BLaER1 (cell line): ENCODE measurements around the gene VSTM4.

Experiments
- H3K27ac ChIP-seq: shearing (Covaris generic); formaldehyde crosslinking; 2 replicates; pipeline ENCODE4 v1.8.1; 2022
- H3K27me3 ChIP-seq: shearing (Covaris generic); formaldehyde crosslinking; 2 replicates; pipeline ENCODE4 v1.8.1; 2022
- H3K36me3 ChIP-seq: shearing (Covaris generic); formaldehyde crosslinking; 2 replicates; pipeline ENCODE4 v1.8.1; 2022
- H3K4me1 ChIP-seq: shearing (Covaris generic); formaldehyde crosslinking; 2 replicates; pipeline ENCODE4 v1.8.1; 2022
- H3K4me2 ChIP-seq: shearing (Covaris generic); formaldehyde crosslinking; 2 replicates; pipeline ENCODE4 v1.8.1; 2022
- H3K4me3 ChIP-seq: shearing (Covaris generic); formaldehyde crosslinking; 2 replicates; pipeline ENCODE4 v1.8.1; 2022
- H3K9ac ChIP-seq: shearing (Covaris generic); formaldehyde crosslinking; 2 replicates; pipeline ENCODE4 v1.8.1; 2022
- H3K9me3 ChIP-seq: shearing (Covaris generic); formaldehyde crosslinking; 2 replicates; pipeline ENCODE4 v1.8.1; 2022
- H4K20me1 ChIP-seq: shearing (Covaris generic); formaldehyde crosslinking; 2 replicates; pipeline ENCODE4 v1.8.1; 2022
- Cebpa-rat ChIP-seq: shearing (Covaris generic); IDR thresholded peaks from 2 replicates; pipeline ENCODE4 v1.8.1; 2022

VSTM4 gene

GRCh38 chr10:49157229-49157628 lies 41.9 kb upstream of the VSTM4 start:
- no peaks in the 10 kb centered on the region for H3K9me3 ChIP-seq
- no peaks in the 10 kb centered on the region for H3K36me3 ChIP-seq
- H3K27me3 ChIP-seq: no peaks in the 10 kb centered on the region
- H3K4me2 ChIP-seq: no peak overlapping the region
- no peaks in the 10 kb centered on the region for H4K20me1 ChIP-seq
- H3K27ac ChIP-seq: no peak overlapping the region
- no peak overlapping the region for H3K4me3 ChIP-seq
- H3K4me1 ChIP-seq: no peaks in the 10 kb centered on the region
- TF ChIP-seq Cebpa-rat: no peak
- no peak overlapping the region for H3K9ac ChIP-seq

GRCh38 chr10:49154641-49155040 lies 39.3 kb upstream of the VSTM4 start:
- Histone ChIP-seq H3K36me3 (no peaks in the 10 kb centered on the region), H3K27me3 (no peaks in the 10 kb centered on the region), H4K20me1 (no peaks in the 10 kb centered on the region), H3K27ac (no peak overlapping the region), H3K9me3 (no peaks in the 10 kb centered on the region), H3K4me3 (no peak overlapping the region), H3K9ac (no peak overlapping the region), H3K4me1 (no peaks in the 10 kb centered on the region), H3K4me2 (no peak overlapping the region)
- no peak for TF ChIP-seq Cebpa-rat

GRCh38 chr10:49153971-49154370 lies 38.6 kb upstream of the VSTM4 start:
- no peak overlapping the region for H3K9ac ChIP-seq
- H3K27me3 ChIP-seq: no peaks in the 10 kb centered on the region
- no peak overlapping the region for H3K4me3 ChIP-seq
- H3K4me1 ChIP-seq: no peaks in the 10 kb centered on the region
- no peak overlapping the region for H3K4me2 ChIP-seq
- H3K9me3 ChIP-seq: no peaks in the 10 kb centered on the region
- H4K20me1 ChIP-seq: no peaks in the 10 kb centered on the region
- H3K27ac ChIP-seq: no peak overlapping the region
- no peaks in the 10 kb centered on the region for H3K36me3 ChIP-seq
- TF ChIP-seq Cebpa-rat: no peak

- Histone ChIP-seq H3K4me3 (no peak overlapping the region), H3K9ac (no peak overlapping the region), H3K27ac (no peak overlapping the region), H3K4me2 (no peak overlapping the region), H4K20me1 (no peaks in the 10 kb centered on the region), H3K36me3 (no peaks in the 10 kb centered on the region), H3K27me3 (no peaks in the 10 kb centered on the region), H3K9me3 (peaks cover 3% of the 10 kb centered on the region), H3K4me1 (no peaks in the 10 kb centered on the region)
- no peak for TF ChIP-seq Cebpa-rat
These were observed 37.8 kb upstream of the VSTM4 start for GRCh38 chr10:49153115-49153514.

GRCh38 chr10:49152663-49153062 lies 37.3 kb upstream of the VSTM4 start:
- no peak overlapping the region for H3K4me3 ChIP-seq
- no peaks in the 10 kb centered on the region for H4K20me1 ChIP-seq

GRCh38 chr10:49152037-49152436 lies 36.7 kb upstream of the VSTM4 start:
- Histone ChIP-seq H3K27me3 (no peaks in the 10 kb centered on the region), H3K9ac (no peak overlapping the region)
- TF ChIP-seq Cebpa-rat: no peak

More at GRCh38 chr10:49152663-49153062, 37.3 kb upstream of the VSTM4 start:
- H3K4me1 ChIP-seq: no peaks in the 10 kb centered on the region
- peaks cover 8% of the 10 kb centered on the region for H3K9me3 ChIP-seq
- H3K4me2 ChIP-seq: no peak overlapping the region
- TF ChIP-seq Cebpa-rat: no peak
- no peak overlapping the region for H3K27ac ChIP-seq
- H3K27me3 ChIP-seq: no peaks in the 10 kb centered on the region
- H3K9ac ChIP-seq: no peak overlapping the region
- no peaks in the 10 kb centered on the region for H3K36me3 ChIP-seq

GRCh38 chr10:49151481-49151880 lies 36.2 kb upstream of the VSTM4 start:
- no peaks in the 10 kb centered on the region for H3K4me1 ChIP-seq
- no peak overlapping the region for H3K4me2 ChIP-seq
- TF ChIP-seq Cebpa-rat: no peak
- no peaks in the 10 kb centered on the region for H3K36me3 ChIP-seq
- no peak overlapping the region for H3K4me3 ChIP-seq
- H3K27me3 ChIP-seq: no peaks in the 10 kb centered on the region
- H3K27ac ChIP-seq: no peak overlapping the region
- peaks cover 19% of the 10 kb centered on the region for H3K9me3 ChIP-seq
- no peaks in the 10 kb centered on the region for H4K20me1 ChIP-seq
- H3K9ac ChIP-seq: no peak overlapping the region

More at GRCh38 chr10:49152037-49152436, 36.7 kb upstream of the VSTM4 start:
- no peak overlapping the region for H3K27ac ChIP-seq
- H4K20me1 ChIP-seq: no peaks in the 10 kb centered on the region
- peaks cover 14% of the 10 kb centered on the region for H3K9me3 ChIP-seq
- H3K4me3 ChIP-seq: no peak overlapping the region
- no peaks in the 10 kb centered on the region for H3K4me1 ChIP-seq
- H3K36me3 ChIP-seq: no peaks in the 10 kb centered on the region
- H3K4me2 ChIP-seq: no peak overlapping the region

GRCh38 chr10:49151025-49151445 lies 35.7 kb upstream of the VSTM4 start:
- Histone ChIP-seq H3K27ac (no peak overlapping the region), H3K36me3 (no peaks in the 10 kb centered on the region)
- TF ChIP-seq Cebpa-rat: no peak

GRCh38 chr10:49150426-49150825 lies 35.1 kb upstream of the VSTM4 start:
- H3K27ac ChIP-seq: no peak overlapping the region
- H3K4me1 ChIP-seq: no peaks in the 10 kb centered on the region
- no peaks in the 10 kb centered on the region for H4K20me1 ChIP-seq
- no peaks in the 10 kb centered on the region for H3K36me3 ChIP-seq
- no peaks in the 10 kb centered on the region for H3K27me3 ChIP-seq
- peaks cover 19% of the 10 kb centered on the region for H3K9me3 ChIP-seq
- no peak overlapping the region for H3K4me2 ChIP-seq
- no peak for TF ChIP-seq Cebpa-rat
- H3K4me3 ChIP-seq: no peak overlapping the region
- H3K9ac ChIP-seq: no peak overlapping the region

More at GRCh38 chr10:49151025-49151445, 35.7 kb upstream of the VSTM4 start:
- peaks cover 19% of the 10 kb centered on the region for H3K9me3 ChIP-seq
- no peaks in the 10 kb centered on the region for H3K27me3 ChIP-seq
- no peak overlapping the region for H3K4me3 ChIP-seq
- no peaks in the 10 kb centered on the region for H3K4me1 ChIP-seq
- H4K20me1 ChIP-seq: no peaks in the 10 kb centered on the region
- H3K4me2 ChIP-seq: no peak overlapping the region
- no peak overlapping the region for H3K9ac ChIP-seq

- H3K4me1 ChIP-seq: no peaks in the 10 kb centered on the region
- no peaks in the 10 kb centered on the region for H3K36me3 ChIP-seq
- H3K27ac ChIP-seq: no peak overlapping the region
- no peak overlapping the region for H3K4me3 ChIP-seq
- no peak for TF ChIP-seq Cebpa-rat
- no peaks in the 10 kb centered on the region for H4K20me1 ChIP-seq
- H3K9ac ChIP-seq: no peak overlapping the region
- H3K27me3 ChIP-seq: no peaks in the 10 kb centered on the region
- peaks cover 19% of the 10 kb centered on the region for H3K9me3 ChIP-seq
- H3K4me2 ChIP-seq: no peak overlapping the region
These were observed 34.6 kb upstream of the VSTM4 start for GRCh38 chr10:49149881-49150280.
